ENCODE data around the gene CLASP1. TPM values are rescaled to one million over a fixed set of nuclear protein-coding genes. Genes with fewer than 3 reads are reported as not detected.

Gene CLASP1
- total and polyA plus RNA-seq, 2 of the 8 experiments (the other 6 are each of a cell fraction or from before 2014, with no cell fraction given): 7.3 to 53.9 TPM

DNA sequence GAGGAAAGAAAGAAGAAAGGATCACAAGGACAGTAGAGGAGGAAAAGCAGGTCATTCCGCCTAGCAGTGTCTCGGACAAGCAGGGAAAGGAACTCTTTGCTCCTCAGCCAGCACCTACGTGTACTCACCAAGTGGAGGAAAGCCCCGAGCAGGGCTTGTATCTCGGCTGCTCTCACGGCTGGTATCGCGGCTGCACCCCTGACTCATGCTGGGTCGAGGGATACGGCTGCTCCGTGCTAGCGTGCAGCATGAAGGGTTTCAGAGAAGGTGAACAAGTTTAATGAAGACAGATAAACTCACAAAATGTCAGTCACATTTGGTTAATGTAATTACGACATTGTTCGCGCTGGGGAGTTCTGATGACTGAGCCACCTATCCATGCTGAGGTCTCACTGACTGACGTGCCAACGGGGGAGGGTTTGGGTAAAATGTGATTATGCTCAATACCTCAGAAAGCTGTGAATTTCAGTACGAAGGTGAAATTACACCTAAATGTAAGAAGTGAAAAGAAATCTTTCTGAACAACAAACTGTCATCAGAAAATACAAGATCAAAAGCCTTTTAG lies 230.7 kb downstream of the CLASP1 start:
- FAIRE-seq: no peak
- H2AFZ ChIP-seq (ENCODE audit: low read length): no peak overlapping the region
- TF ChIP-seq GTF2F1 (IDR thresholded peaks at IDR 0.05; ENCODE audit: borderline replicate concordance, low read depth, low read length) (no peak), FOSL1 (IDR thresholded peaks at IDR 0.05; ENCODE audit: insufficient read depth, low read depth, low read length) (no peak), RNF2 (IDR thresholded peaks at IDR 0.05; ENCODE audit: borderline replicate concordance, low read depth, low read length, missing control alignments, poor library complexity, severe bottlenecking) (no peak), CBX8 (IDR thresholded peaks at IDR 0.05; ENCODE audit: borderline replicate concordance, low read depth, low read length) (no peak), BCL11A (IDR thresholded peaks at IDR 0.05; ENCODE audit: low read depth in 2 of 2, low read length in 2 of 2) (no peak), SP2 (IDR thresholded peaks at IDR 0.05; ENCODE audit: low read length) (no peak), JUND (IDR thresholded peaks at IDR 0.05; ENCODE audit: low read length) (no peak), TAF7 (optimal IDR thresholded peaks at IDR 0.05; ENCODE audit: borderline replicate concordance, low read depth, low read length) (no peak), CHD1 (IDR thresholded peaks at IDR 0.05; ENCODE audit: low read depth, low read length) (no peak), NANOG (IDR thresholded peaks at IDR 0.05; ENCODE audit: insufficient read depth, low read depth, low read length, poor library complexity, severe bottlenecking) (no peak), ZNF274 (IDR thresholded peaks at IDR 0.05; ENCODE audit: borderline replicate concordance, extremely low read depth, low read length) (no peak), EZH2 (IDR thresholded peaks at IDR 0.05; ENCODE audit: low read depth, low read length, severe bottlenecking) (no peak), KDM5A (IDR thresholded peaks at IDR 0.05; ENCODE audit: low read length) (no peak)

More for the DNA sequence above, 230.7 kb downstream of the CLASP1 start:
- ChIA-PET CTCF (ENCODE audit: partially characterized antibody) (interaction anchor here (1.8 kb wide), 1 partner anchor 35 kb away, joined by 3 read pairs; no protein-coding TSS in a partner anchor), POLR2A (ENCODE audit: partially characterized antibody) (no interaction called here)
- Histone ChIP-seq H3K18ac (ENCODE audit: extremely low read depth, low read length) (no peak overlapping the region), H4K5ac (ENCODE audit: insufficient read length, low read depth, low read length) (no peak overlapping the region), H2AK5ac (ENCODE audit: low read depth, low read length) (no peak overlapping the region), H3K9me3 (ENCODE audit: insufficient read depth in 2 of 2, low read depth in 1 of 2, low read length in 1 of 2) (no peaks in the 10 kb centered on the region), H3K56ac (replicated peaks; ENCODE audit: insufficient read length, low read depth, low read length) (no peak overlapping the region), H2BK12ac (ENCODE audit: low read depth, low read length) (no peak overlapping the region), H4K20me1 (replicated peaks in 1 of 2; ENCODE audit: control insufficient read depth in 1 of 2, insufficient read depth in 2 of 2, low read length in 2 of 2) (no peaks in the 10 kb centered on the region), H3K14ac (ENCODE audit: insufficient read length) (no peak overlapping the region), H2BK20ac (ENCODE audit: low read length) (no peak overlapping the region), H2BK5ac (ENCODE audit: low read depth, low read length) (0 out of 2 replicates have a peak overlapping the region, but pooled peaks have one; percentile 17), H2BK15ac (ENCODE audit: low read length) (no peak overlapping the region), H2BK120ac (replicated peaks; ENCODE audit: low read depth, low read length) (no peak overlapping the region), H3K79me1 (ENCODE audit: low read depth, low read length) (no peaks in the 10 kb centered on the region; the same call in 1 of the 2 replicates), H3K4ac (replicated peaks; ENCODE audit: insufficient read length, low read depth, low read length) (no peak overlapping the region), H4K91ac (replicated peaks; ENCODE audit: insufficient read length, low read length) (no peak overlapping the region), H3K27me3 (replicated peaks in 1 of 4; ENCODE audit: control insufficient read depth in 3 of 4, extremely low read depth in 1 of 4, insufficient read depth in 3 of 4, low read length in 3 of 4) (no peaks in the 10 kb centered on the region), H3K23ac (ENCODE audit: insufficient read length) (no peak overlapping the region), H3K27ac (ENCODE audit: low read depth, low read length) (no peak overlapping the region), H3K23me2 (ENCODE audit: low read depth, low read length) (no peaks in the 10 kb centered on the region), H3K4me1 (replicated peaks in 1 of 4; ENCODE audit: control insufficient read depth in 3 of 4, insufficient read depth in 4 of 4, low read length in 3 of 4) (no peaks in the 10 kb centered on the region), H3K79me2 (ENCODE audit: control insufficient read depth in 1 of 2, insufficient read depth in 2 of 2, low read length in 2 of 2) (no peaks in the 10 kb centered on the region), H3K9ac (replicated peaks in 1 of 4; ENCODE audit: extremely low read depth in 1 of 4, low read depth in 3 of 4, low read length in 3 of 4) (no peak overlapping the region), H3K4me2 (ENCODE audit: insufficient read depth in 1 of 2, low read depth in 2 of 2, low read length in 2 of 2) (no peak overlapping the region), H3K4me3 (ENCODE audit: extremely low read depth in 1 of 4, insufficient read depth in 2 of 4, low read depth in 3 of 4, low read length in 4 of 4) (no peak overlapping the region), H4K8ac (ENCODE audit: extremely low read depth, insufficient read depth, low read length) (no peak overlapping the region; the same call in 1 of the 2 replicates), H3K36me3 (ENCODE audit: control insufficient read depth in 2 of 4, insufficient read depth in 4 of 4, low read length in 3 of 4) (peaks cover 0 to 15% (median 2%) of the 10 kb centered on the region in 4 experiments; a peak in 3 of 8 replicates)
- no peak for DNase-seq (ENCODE audit: low read depth in 1 of 2, low spot score in 2 of 2)
- 94% methylated on average over 17 of the region's 18 CpGs; no CpG with 5 or more reads in 1 of the 2 experiments for WGBS, 2 experiments (ENCODE audit: extremely low coverage in 1 of 2, insufficient coverage in 1 of 2, insufficient read length in 1 of 2, insufficient replicate concordance in 2 of 2, low coverage in 1 of 2, low lambda C conversion rate in 2 of 2, missing lambda C conversion rate in 1 of 2)

Data from H1 (cell line).